HL-60 (cell line): ENCODE data around the gene TTLL8.

Source experiments
- DNase-seq, 2 experiments: peaks; one replicate each; pipeline ENCODE4 v3.0.0-alpha.2; 2010 to 2020; ENCODE audit warnings: low read depth in 1 of 2, low spot score in 1 of 2
- H3K27ac ChIP-seq: fragments of 250-450 bp; sonication (Bioruptor Pico); replicated peaks from 2 replicates; pipeline ENCODE4 v1.5.1; 2020; ENCODE audit warnings: mild to moderate bottlenecking, moderate library complexity
- H3K27me3 ChIP-seq: fragments of 250-450 bp; sonication (Bioruptor Pico); 2 replicates; pipeline ENCODE4 v1.5.1; 2021; ENCODE audit warnings: mild to moderate bottlenecking, moderate library complexity; ENCODE audit not compliant: insufficient read depth, poor library complexity, severe bottlenecking
- H3K4me3 ChIP-seq: replicated peaks from 2 replicates; pipeline ENCODE4 v1.5.1; 2011; ENCODE audit warnings: mild to moderate bottlenecking, control low read depth, low read length; ENCODE audit not compliant: insufficient read depth
- CTCF ChIP-seq: IDR thresholded peaks from one replicate; pipeline ENCODE4 v1.5.1; 2011; ENCODE audit warnings: low read length, control low read depth, inconsistent platforms; ENCODE audit not compliant: insufficient read depth
- GABPA ChIP-seq: IDR thresholded peaks from 2 replicates; pipeline ENCODE4 v1.6.1; 2012; ENCODE audit warnings: low read depth
- POLR2AphosphoS5 ChIP-seq: IDR thresholded peaks from 2 replicates; pipeline ENCODE4 v1.6.1; 2012; ENCODE audit warnings: low read depth
- REST ChIP-seq: IDR thresholded peaks from 2 replicates; pipeline ENCODE4 v1.6.1; 2012; ENCODE audit warnings: low read depth; ENCODE audit not compliant: insufficient replicate concordance
- SPI1 ChIP-seq: IDR thresholded peaks from 2 replicates; pipeline ENCODE4 v1.6.1; 2012; ENCODE audit warnings: low read depth, mild to moderate bottlenecking, borderline replicate concordance

Gene TTLL8

GRCh38 chr22:50046019-50046415 lies 12.1 kb downstream of the TTLL8 start:
- DNase-seq, result no peak
- H3K4me3 ChIP-seq, result no peak overlapping the region
- no peak overlapping the region for H3K27ac ChIP-seq
- no peak for TF ChIP-seq CTCF
- TF ChIP-seq REST, result no peak
- no peak for TF ChIP-seq POLR2AphosphoS5
- TF ChIP-seq GABPA, result no peak
- TF ChIP-seq SPI1, result no peak
- H3K27me3 ChIP-seq, result peaks cover 12% of the 10 kb centered on the region

DNA sequence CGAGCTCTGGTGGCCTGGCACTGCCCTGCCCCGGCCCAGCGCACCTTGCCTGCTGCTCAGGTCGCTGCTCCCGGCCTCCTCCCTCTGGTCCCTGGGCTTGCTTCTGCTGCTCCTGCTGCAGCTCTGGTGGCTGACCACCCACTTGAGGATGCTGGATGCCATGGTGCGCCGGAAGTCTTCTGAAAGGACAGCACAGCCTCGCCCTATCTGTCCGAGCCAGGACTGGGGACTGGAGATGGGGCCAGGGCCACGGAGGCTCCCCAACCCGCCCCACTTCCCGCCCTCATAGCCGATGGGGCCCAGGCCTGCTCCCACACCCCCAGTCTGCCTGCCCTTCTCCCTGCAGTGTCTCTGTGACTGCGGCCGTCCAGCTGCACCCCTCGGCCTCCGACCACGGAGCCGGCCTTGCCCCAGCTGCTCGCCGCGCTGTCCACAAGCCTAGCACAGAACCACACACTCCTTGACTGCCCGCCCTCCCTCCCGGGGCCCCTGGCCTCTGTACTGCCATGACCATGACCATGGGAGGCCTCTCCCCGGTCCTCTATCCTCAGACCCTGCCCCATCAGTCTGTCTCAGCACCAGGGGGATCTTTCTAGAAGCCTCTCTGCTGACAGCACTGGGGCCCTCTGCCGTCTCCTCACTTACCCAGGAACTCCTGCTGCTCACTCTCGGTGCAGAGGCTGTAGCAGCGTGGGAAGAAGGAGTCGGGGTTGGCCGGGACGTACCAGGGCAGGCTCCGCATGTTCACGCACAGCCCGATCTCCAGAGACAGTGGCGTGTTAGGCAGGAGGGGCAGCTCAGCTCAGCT lies 12.7 kb downstream of the TTLL8 start:
- TF ChIP-seq POLR2AphosphoS5 (no peak), GABPA (no peak), REST (no peak), CTCF (no peak), SPI1 (no peak)
- Histone ChIP-seq H3K27me3 (peaks cover 12% of the 10 kb centered on the region), H3K27ac (no peak overlapping the region), H3K4me3 (no peak overlapping the region)
- DNase-seq, result no peak

GRCh38 chr22:50044485-50045118 lies 13.5 kb downstream of the TTLL8 start:
- no peak for TF ChIP-seq POLR2AphosphoS5
- TF ChIP-seq CTCF, result no peak
- TF ChIP-seq REST, result no peak
- no peak for TF ChIP-seq SPI1
- no peak for TF ChIP-seq GABPA
- peaks cover 12% of the 10 kb centered on the region for H3K27me3 ChIP-seq
- H3K4me3 ChIP-seq, result no peak overlapping the region
- no peak overlapping the region for H3K27ac ChIP-seq
- no peak for DNase-seq
